Brain microvascular endothelial cell (primary cell): ENCODE results near the gene AKT3.

Experiments
- DNase-seq: peaks from one replicate; pipeline ENCODE4 v3.0.0-alpha.2; 2020
- H3K27ac ChIP-seq: fragments of 250-450 bp; sonication (Bioruptor Pico); 2 replicates; pipeline ENCODE4 v1.5.1; 2020; ENCODE audit warnings: mild to moderate bottlenecking, moderate library complexity
- H3K27me3 ChIP-seq: fragments of 250-450 bp; sonication (Bioruptor Pico); replicated peaks from 2 replicates; pipeline ENCODE4 v1.5.1; 2020; ENCODE audit warnings: mild to moderate bottlenecking
- H3K36me3 ChIP-seq: fragments of 250-450 bp; sonication (Bioruptor Pico); replicated peaks from 2 replicates; pipeline ENCODE4 v1.5.1; 2020; ENCODE audit warnings: mild to moderate bottlenecking
- H3K4me3 ChIP-seq: 2 replicates; pipeline ENCODE4 v1.5.1; 2011; ENCODE audit warnings: low read depth, mild to moderate bottlenecking, control low read depth, low read length, moderate library complexity
- CTCF ChIP-seq: IDR thresholded peaks from 2 replicates; pipeline ENCODE4 v1.5.1; 2011; ENCODE audit warnings: low read depth, mild to moderate bottlenecking, moderate library complexity, low read length, control low read depth, inconsistent platforms; ENCODE audit errors: missing control alignments
- in situ Hi-C: cut with HindIII; loops from 2 replicates; pipeline ENCODE4 v1.10.0; 2017; ENCODE audit warnings: low sequenced_read_pairs, low pct_ligation_motif_present

AKT3 gene

GRCh38 chr1:243846761-243847160, 3.3 kb downstream of the AKT3 start:
- in situ Hi-C loops, result no loop called here
- no peak for DNase-seq
- no peak for TF ChIP-seq CTCF
- Histone ChIP-seq H3K27ac (no peak overlapping the region), H3K36me3 (no peaks in the 10 kb centered on the region), H3K4me3 (no peak overlapping the region), H3K27me3 (no peaks in the 10 kb centered on the region)

- H3K36me3 ChIP-seq, result no peaks in the 10 kb centered on the region
- no peak overlapping the region for H3K4me3 ChIP-seq
- H3K27me3 ChIP-seq, result no peaks in the 10 kb centered on the region
- TF ChIP-seq CTCF, result no peak
- DNase-seq, result no peak
- H3K27ac ChIP-seq, result no peak overlapping the region
- in situ Hi-C loops, result no loop called here
Measured at GRCh38 chr1:243845888-243846287, 4.2 kb downstream of the AKT3 start.

- no peak overlapping the region for H3K4me3 ChIP-seq
- H3K27me3 ChIP-seq, result no peaks in the 10 kb centered on the region
- TF ChIP-seq CTCF, result no peak
- in situ Hi-C loops, result no loop called here
- DNase-seq, result no peak
- no peak overlapping the region for H3K27ac ChIP-seq
- no peaks in the 10 kb centered on the region for H3K36me3 ChIP-seq
Measured at GRCh38 chr1:243844186-243844585, 5.9 kb downstream of the AKT3 start.

GRCh38 chr1:243842978-243843511, 7.0 kb downstream of the AKT3 start:
- Histone ChIP-seq H3K27ac (peak overlapping the region; percentile 58), H3K4me3 (peak overlapping the region; percentile 6)
- DNase-seq, result peak; percentile 66

GRCh38 chr1:243842161-243842560, 7.9 kb downstream of the AKT3 start:
- TF ChIP-seq CTCF, result no peak
- no peak overlapping the region for H3K4me3 ChIP-seq
- DNase-seq, result no peak
- H3K27ac ChIP-seq, result peak overlapping the region; percentile 58
- in situ Hi-C loops, result no loop called here
- no peaks in the 10 kb centered on the region for H3K36me3 ChIP-seq
- H3K27me3 ChIP-seq, result no peaks in the 10 kb centered on the region

More at GRCh38 chr1:243842978-243843511, 7.0 kb downstream of the AKT3 start:
- no peak for TF ChIP-seq CTCF
- Histone ChIP-seq H3K27me3 (no peaks in the 10 kb centered on the region), H3K36me3 (no peaks in the 10 kb centered on the region)
- in situ Hi-C loops, result no loop called here

GRCh38 chr1:243841507-243841906, 8.5 kb downstream of the AKT3 start:
- Histone ChIP-seq H3K4me3 (no peak overlapping the region), H3K36me3 (no peaks in the 10 kb centered on the region), H3K27me3 (no peaks in the 10 kb centered on the region), H3K27ac (peak overlapping the region; percentile 58)
- no peak for TF ChIP-seq CTCF
- no peak for DNase-seq
- in situ Hi-C loops, result no loop called here
